Fibroblast of lung (primary cell): ENCODE results near the gene NHSL1. TPM values are rescaled to one million over a fixed set of nuclear protein-coding genes. Genes with fewer than 3 reads are reported as not detected.
A peak's percentile ranks its signal among the peaks of the same experiment; 100 is the strongest.

Experiments used
- DNase-seq, 2 donors: peaks; one replicate each; pipeline versions ENCODE4 v3.0.0 to v3.0.0-alpha.2; 2010; ENCODE audit warnings: low read depth in 2 of 2
- H2AFZ ChIP-seq: 2 replicates; pipeline ENCODE4 v1.5.1; 2012; ENCODE audit warnings: low read length, control low read depth, inconsistent platforms
- H3K27ac ChIP-seq: 2 replicates; pipeline ENCODE4 v1.5.1; 2011; ENCODE audit warnings: low read length, control low read depth; ENCODE audit not compliant: insufficient read depth
- H3K27me3 ChIP-seq: 2 replicates; pipeline ENCODE4 v1.5.1; 2011; ENCODE audit warnings: mild to moderate bottlenecking, low read length; ENCODE audit not compliant: control insufficient read depth, insufficient read depth
- H3K36me3 ChIP-seq: 2 replicates; pipeline ENCODE4 v1.5.1; 2011; ENCODE audit warnings: low read length; ENCODE audit not compliant: control insufficient read depth, insufficient read depth
- H3K4me1 ChIP-seq: 2 replicates; pipeline ENCODE4 v1.5.1; 2011; ENCODE audit warnings: low read length; ENCODE audit not compliant: control insufficient read depth, insufficient read depth; ENCODE audit errors: extremely low read depth
- H3K4me2 ChIP-seq: 2 replicates; pipeline ENCODE4 v1.5.1; 2011; ENCODE audit warnings: low read length, control low read depth; ENCODE audit not compliant: insufficient read depth; ENCODE audit errors: extremely low read depth
- H3K4me3 ChIP-seq, 4 experiments: fragments of 200-600 bp in 1 of 4; sonication (generic) in 1 of 4; replicated peaks in 1 of 4; 2 replicates each; pipeline ENCODE4 v1.5.1; 2011 to 2016; ENCODE audit warnings: low read length in 4 of 4, low read depth in 3 of 4, mild to moderate bottlenecking in 3 of 4, control low read depth in 2 of 4, inconsistent platforms in 1 of 4, mixed read lengths in 1 of 4; ENCODE audit not compliant: insufficient read depth in 1 of 4; ENCODE audit errors: control extremely low read depth in 1 of 4
- H3K79me2 ChIP-seq: 2 replicates; pipeline ENCODE4 v1.5.1; 2012; ENCODE audit warnings: mild to moderate bottlenecking, low read length, inconsistent platforms; ENCODE audit not compliant: control insufficient read depth, insufficient read depth
- H3K9ac ChIP-seq: 2 replicates; pipeline ENCODE4 v1.5.1; 2011; ENCODE audit warnings: mild to moderate bottlenecking, low read length, control low read depth; ENCODE audit not compliant: insufficient read depth
- H3K9me3 ChIP-seq: 2 replicates; pipeline ENCODE4 v1.5.1; 2012; ENCODE audit warnings: low read depth, low read length; ENCODE audit not compliant: control insufficient read depth, insufficient read depth
- H4K20me1 ChIP-seq: 2 replicates; pipeline ENCODE4 v1.5.1; 2011; ENCODE audit warnings: low read length; ENCODE audit not compliant: control insufficient read depth, insufficient read depth; ENCODE audit errors: extremely low read depth
- CTCF ChIP-seq, 2 donors: IDR thresholded peaks in 1 of 2; conservative IDR thresholded peaks in 1 of 2; 1 replicate in 1 of 2; 2 replicates in 1 of 2; pipeline ENCODE4 v1.5.1; 2011 to 2012; ENCODE audit warnings: low read length in 2 of 2, control low read depth in 1 of 2, inconsistent platforms in 1 of 2, low read depth in 1 of 2, mild to moderate bottlenecking in 1 of 2
- EZH2 ChIP-seq: IDR thresholded peaks from 2 replicates; pipeline ENCODE4 v1.5.1; 2012; ENCODE audit warnings: low read length, control low read depth, mild to moderate bottlenecking; ENCODE audit errors: missing control alignments
- polyA plus RNA-seq, 2 donors: library from polyadenylated mRNA; depleted of rRNA in 1 of 2; stranded (reverse) in 1 of 2; unstranded in 1 of 2; fragments of >200 nt; gene quantifications; 2 replicates each; pipeline ENCODE4 v1.2.1, GENCODE V29; 2011 to 2012; ENCODE audit warnings: missing spikeins in 1 of 2
- total RNA-seq: library from RNA; depleted of rRNA; stranded (reverse); fragments of >200 nt; gene quantifications from 2 replicates; pipeline ENCODE4 v1.2.1, GENCODE V29; 2014

The NHSL1 gene
- total and polyA plus RNA-seq, 2 donors (not counting 1 experiment from before 2014, with no cell fraction given): 9.5 to 10.6 TPM

- H3K4me1 ChIP-seq: no peaks in the 10 kb centered on the region
- H3K9me3 ChIP-seq: no peaks in the 10 kb centered on the region
- TF ChIP-seq EZH2 (no peak), CTCF (conservative IDR thresholded peaks at IDR 0.05 in 1 of 2, IDR thresholded peaks at IDR 0.05 in 1 of 2; ENCODE audit: low read depth in 1 of 2, low read length in 2 of 2) (no peak)
- H3K9ac ChIP-seq: no peak overlapping the region
- peak in 1 of 2 donors; percentile 27 for DNase-seq
- no peaks in the 10 kb centered on the region for H3K79me2 ChIP-seq
- H3K4me2 ChIP-seq: no peak overlapping the region
- H4K20me1 ChIP-seq: no peaks in the 10 kb centered on the region
- no peaks in the 10 kb centered on the region for H3K27me3 ChIP-seq
- no peak overlapping the region for H3K27ac ChIP-seq
- no peak overlapping the region for H2AFZ ChIP-seq
- H3K36me3 ChIP-seq: no peaks in the 10 kb centered on the region
- no peak overlapping the region for H3K4me3 ChIP-seq
Observed at GRCh38 chr6:138372711-138373463, 126.4 kb downstream of the NHSL1 start.

Other genes with a start within 250 kb of the NHSL1 start
- not detected in 2 replicates for gene SMIM28, start 121.6 kb downstream of the NHSL1 start, total RNA-seq
- not detected in 2 replicates for gene SMIM28, start 121.6 kb downstream of the NHSL1 start, polyA plus RNA-seq
- gene HEBP2, start 95.3 kb downstream of the NHSL1 start, total RNA-seq: 13.9 and 21.5 TPM in 2 replicates
- 17.2 and 30.0 TPM in 2 replicates for gene HEBP2, start 95.3 kb downstream of the NHSL1 start, polyA plus RNA-seq